GM19035 (cell line): ENCODE results near the gene PTPRN2.

Experiments used
- ATAC-seq: cut with Tn5 transposase; IDR thresholded peaks from one replicate; pipeline ENCODE4 v1.9.1; 2021; ENCODE audit not compliant: unreplicated experiment

PTPRN2 gene

DNA sequence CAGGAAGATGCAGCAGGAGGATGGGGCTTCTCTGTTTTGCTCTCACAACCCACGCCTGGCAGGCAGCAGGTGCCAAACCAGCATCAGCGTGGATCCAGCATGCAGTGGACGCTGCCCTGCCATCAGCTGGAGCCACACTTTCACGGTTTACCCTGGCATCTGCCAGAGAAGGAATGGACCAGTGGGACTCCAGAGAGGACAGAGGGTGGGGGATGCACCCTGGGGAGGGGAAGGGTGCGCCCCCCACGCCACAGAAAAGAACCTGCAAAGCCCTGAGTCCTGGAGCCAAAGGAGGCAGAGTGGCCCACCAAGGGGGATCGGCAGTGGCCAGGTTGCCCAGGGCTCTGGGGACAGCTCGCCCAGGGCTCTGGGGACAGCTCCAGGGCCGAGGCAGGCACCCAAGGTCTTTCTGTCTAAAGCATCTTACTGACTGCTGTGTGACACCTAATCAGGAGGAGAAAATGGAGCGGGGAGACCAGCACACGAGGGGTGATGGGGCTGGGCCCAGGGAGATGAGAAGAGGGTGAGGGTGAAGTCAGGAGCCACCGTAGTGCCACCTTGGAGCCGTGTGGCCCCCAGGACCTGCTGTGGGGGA lies 1025.7 kb downstream of the PTPRN2 start:
- ATAC-seq = no peak

DNA sequence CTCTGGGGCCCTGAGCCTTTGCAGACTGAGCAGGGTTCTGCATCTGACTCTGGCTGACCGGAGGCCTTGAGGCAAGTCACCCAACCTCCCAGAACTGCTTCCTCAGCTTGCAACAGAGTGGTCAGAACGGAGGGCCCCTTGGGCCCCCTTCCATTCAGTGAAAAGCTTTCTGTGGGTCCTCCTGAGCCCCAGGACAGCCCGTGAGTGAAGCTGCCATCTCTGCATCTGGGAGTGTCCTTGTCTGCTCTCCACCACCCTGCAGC lies 1026.2 kb downstream of the PTPRN2 start:
- no peak for ATAC-seq

DNA sequence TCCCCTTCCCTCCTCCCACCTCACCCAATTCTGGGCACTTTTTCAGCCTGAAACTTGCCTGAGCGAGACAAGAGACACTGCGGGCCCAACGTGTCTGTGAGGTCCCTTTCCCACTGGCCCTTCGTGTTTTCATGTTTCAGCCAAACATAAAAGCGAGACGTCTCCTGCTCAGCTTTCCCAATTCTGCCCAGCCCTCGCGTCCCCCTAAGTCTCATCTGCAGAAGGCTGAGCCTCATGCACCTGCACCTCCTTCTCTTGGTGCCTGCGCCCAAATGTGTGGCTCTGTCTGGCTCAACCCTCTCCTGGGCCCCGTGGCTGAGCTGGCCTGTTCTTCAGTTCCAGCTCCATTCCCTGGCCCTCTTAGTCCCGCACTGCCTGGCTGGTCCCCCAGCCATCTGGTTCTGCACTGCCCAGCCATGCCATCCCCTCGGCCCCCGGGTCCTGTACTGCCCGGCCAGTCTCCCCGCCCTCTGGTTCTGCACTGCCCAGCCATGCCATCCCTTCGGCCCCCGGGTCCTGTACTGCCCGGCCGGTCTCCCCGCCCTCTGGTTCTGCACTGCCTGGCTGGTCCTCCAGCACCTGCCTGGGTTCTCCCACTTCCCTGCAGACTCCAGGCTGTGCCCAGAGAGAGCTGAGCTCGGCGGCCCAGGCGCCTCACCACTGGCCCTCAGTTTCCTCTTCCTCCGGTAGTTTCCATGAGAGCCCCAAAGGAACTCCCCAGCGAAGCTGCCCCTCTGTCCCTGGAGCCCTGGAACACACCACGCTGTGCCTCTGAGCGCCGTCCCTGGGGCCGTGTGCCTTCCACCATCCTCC lies 1026.7 kb downstream of the PTPRN2 start:
- no peak for ATAC-seq

DNA sequence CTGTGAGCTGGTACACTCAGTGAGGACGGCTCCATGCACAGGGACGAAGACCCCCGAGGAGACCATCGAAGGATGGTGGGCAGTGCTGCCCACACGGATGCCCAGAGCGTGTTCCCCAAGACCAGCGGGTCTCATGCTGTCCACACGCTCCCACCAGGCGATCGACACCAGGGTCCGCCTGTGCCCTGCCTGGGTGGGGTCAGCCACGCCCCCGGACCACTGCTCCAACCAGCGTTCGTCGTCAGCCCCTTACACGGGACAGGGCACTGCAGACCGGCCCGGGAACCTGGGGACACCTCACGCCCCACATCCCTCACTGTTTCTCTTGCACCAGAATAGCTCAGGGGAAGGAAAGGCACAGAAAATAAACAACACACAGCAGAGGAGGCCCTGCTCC lies 1027.4 kb downstream of the PTPRN2 start:
- no peak for ATAC-seq

DNA sequence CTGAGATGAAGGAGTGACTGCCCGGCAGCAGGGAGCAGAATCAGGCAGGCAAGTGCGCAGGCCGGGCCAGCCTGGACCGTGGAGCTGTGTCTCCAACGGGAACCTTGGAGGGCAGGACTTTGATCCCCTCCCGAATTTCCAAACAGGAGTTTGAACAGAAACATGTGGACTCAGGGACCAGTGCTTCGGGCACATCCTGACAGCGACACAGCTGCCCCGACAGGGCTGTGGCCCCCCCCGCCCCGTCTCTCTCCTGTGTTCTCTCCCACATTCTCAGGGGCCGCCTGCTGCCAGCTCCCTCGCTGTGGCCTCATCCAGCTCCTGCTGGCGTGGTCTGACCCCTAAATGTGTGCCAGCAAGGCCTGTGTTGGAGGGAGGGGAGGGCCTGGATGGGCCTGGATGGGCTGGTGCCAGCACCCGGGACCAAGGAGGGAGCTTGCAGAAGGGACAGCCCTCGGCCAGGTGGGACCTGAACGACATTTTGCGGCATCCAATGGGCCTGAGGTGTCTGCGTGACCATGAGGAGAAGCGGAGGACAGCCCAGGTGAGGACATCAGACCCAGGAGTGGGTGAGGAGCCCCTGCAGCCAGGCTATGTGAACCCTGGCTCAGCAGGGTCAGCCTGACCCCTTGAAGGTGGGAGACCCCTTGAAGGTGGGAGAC lies 1027.9 kb downstream of the PTPRN2 start:
- no peak for ATAC-seq

DNA sequence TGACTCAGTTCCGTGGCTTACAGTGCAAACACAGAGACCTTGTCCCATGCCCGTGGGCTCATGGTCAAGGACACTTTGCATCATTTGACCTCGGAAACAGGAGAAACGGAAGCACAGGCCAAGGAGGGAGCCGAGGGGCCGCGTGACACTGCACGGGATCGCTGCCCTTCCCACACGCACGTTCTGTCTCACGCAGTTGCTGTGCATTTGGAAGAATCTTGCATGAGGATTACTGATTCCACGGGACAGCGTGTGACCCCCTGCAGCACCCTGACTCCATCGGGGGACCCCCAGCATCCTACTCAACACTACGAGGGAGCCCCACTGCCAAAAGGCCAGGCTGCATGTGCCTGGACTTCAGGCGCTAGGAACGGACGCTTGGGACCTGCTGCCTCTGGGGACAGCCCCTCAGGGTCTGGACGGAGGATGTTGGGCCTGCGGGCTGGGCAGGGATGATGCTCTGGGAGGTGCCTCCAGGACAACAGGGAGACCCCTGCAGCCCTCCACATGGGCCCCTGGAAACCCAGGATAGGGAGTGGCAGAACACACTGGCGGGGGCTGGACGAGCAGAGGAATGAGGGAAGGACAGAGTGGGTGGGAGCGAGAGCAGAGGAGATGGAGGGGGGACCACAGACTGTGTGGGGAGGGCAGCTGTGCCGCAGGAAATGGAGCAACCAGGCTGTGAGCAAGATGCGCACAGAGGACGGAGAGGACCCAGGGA lies 1028.6 kb downstream of the PTPRN2 start:
- no peak for ATAC-seq

DNA sequence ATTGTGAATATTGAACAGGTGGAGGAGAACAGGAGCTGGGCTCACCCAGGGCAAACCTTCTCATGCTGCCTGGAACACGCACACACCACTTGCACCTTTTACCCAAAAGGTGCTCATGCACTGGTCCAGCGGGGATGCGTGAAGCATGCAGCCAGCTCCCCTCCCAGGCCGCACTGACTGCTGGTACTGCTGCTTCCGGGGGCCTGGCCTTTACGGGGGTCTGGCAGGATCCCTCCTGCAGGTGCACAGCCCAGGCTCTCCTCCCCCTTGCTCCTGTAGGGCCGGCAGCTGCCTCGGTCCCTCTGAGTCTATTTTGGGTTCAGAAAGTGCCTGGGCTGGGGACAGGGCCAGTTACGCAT lies 1029.1 kb downstream of the PTPRN2 start:
- no peak for ATAC-seq

DNA sequence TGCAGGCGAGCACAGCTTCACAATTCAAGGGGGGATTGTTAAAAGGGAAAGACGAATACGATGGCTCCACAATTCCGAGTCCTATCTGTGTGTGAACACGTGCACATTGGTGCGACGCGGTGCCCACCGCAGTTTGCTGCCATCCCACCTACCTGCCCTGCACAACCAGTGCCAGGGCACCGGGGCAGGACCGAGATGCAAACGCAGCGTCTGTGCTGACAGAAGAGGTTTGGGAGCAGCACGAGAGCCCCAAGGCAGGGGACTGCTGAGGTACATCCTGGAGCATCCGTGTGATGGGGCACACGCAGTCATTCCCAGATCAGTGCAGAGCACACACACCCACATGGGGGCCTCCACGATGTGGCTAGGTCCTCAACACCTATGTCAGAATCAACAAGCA lies 1029.6 kb downstream of the PTPRN2 start:
- ATAC-seq = no peak

DNA sequence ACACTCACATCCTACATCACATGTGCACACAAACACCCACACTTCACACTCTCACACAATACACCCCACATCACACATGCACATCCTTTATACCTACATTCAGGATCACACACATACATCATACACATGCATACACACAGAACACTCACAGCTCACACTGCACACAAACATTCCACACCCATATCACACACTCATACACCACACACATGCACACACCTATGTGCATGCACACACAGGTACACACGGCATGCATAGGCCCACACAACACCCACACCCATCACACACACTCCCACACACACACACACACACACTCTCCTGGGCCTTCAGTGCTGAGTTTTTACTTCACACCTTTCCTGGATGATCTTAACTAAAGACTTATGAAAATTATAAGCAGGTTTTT lies 1030.4 kb downstream of the PTPRN2 start:
- ATAC-seq = no peak

DNA sequence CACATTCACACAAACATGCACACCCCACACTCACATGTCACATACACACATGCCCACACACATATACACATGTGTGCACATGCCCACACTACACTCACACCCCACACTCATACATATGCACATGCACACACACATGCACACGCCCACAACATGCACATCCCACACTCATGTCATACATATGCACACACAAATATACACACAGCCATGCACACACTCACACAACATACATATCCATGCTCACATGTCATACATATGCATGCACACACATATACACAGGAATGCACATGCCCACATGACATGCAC lies 1031.0 kb downstream of the PTPRN2 start:
- ATAC-seq = no peak

DNA sequence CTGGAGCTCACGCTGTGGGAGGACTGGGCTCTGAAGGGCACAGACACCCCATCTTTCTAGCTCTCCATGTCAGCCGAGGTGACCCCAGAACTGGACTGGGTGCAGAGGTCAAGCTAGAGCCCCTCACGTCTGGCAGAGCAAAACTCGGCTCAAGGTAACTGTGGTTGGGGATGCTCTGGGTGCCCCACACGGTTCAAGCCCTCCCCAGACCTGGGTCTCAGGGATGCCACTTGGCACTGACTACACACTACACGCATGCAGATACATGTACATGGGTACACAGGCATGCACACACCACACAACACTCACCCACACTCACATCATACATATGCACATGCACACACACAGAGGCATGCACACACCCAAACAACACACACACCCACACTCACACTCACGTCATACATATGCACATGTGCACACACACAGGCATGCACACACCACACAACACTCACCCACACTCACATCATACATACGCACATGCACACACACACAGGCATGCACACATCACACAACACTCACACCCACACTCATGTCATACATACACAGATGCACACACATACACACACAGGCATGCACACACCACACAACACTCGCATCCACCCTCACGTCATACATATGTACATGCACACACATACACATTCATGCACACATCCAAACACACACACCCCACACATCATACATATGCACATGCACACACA lies 1031.5 kb downstream of the PTPRN2 start:
- no peak for ATAC-seq

DNA sequence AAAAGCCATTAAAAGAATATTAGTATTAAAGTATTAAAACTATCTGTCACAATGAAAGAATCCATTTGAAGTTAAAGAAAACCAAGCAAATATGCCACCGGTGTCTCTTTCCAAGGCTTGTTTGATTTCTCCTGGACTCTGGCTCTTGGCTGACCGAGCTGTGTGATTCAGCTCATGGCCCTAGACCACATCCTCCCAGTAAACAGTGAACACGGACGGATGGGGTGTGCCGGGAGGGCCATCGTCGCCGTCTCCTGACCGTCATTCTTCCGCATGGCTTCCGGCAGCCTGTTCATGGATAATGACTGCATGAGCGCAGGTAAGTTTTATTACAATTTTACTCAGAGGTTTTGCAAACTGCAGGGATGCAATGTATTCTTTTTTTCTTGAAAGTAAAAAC lies 1032.3 kb downstream of the PTPRN2 start:
- ATAC-seq = no peak

DNA sequence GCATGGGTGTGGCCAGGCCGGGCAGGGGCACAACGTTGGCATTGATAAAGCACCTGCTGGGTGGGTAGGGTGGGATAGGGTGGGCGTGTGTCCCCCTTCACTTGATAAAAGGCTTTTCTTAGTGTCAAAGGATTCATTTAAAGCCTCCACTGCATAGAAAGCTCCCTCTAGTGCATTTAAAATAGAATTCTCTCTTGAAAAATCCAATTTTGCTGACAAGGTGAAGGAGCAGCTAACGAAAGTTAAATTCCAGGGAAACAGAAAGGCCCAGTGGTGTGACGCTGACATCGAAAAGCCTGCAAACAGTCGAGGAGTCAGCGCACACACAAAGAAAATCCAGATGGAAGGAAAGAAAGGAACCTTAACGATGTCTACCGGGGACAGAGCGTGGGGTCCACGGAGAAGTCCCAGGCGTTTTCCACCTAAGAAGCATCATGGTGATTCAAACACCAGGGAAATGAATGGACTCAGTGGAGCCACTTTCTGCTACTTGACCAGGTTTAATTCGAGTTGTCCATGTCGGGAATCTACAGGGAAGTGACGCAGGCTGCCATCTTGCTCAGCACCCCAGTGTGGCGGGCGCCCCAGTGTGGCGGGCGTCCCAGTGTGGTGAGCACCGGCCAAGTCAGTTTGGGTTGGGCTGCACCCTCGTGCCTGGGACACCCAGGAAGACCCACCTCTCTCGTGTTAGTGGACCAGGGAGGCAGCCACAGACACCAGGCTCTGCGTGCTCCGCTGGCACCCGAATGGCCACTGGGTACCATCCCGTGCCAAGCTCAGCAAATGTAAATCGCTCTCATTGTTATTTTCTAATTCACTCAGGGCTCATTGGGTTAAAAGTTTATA lies 1033.0 kb downstream of the PTPRN2 start:
- ATAC-seq = no peak

DNA sequence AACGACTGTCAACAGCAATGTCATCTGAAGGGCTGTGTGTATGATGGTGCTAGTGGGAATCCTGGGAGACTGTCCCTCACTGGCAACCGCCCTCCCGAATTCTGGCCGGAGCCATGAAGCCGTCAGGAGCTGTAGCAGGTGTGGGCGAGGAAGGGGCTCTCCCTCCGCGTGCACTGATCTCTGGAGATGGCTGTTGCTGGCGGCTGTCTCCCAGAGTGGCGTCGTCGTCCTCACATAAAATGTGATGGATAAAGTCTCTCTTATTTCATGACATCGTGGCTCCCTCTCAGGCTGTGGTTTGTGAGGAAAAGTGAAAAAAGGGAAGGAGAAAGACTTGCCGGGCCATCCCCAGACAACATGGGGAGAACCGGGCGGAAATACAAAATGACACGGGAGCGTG lies 1034.4 kb downstream of the PTPRN2 start:
- no peak for ATAC-seq

DNA sequence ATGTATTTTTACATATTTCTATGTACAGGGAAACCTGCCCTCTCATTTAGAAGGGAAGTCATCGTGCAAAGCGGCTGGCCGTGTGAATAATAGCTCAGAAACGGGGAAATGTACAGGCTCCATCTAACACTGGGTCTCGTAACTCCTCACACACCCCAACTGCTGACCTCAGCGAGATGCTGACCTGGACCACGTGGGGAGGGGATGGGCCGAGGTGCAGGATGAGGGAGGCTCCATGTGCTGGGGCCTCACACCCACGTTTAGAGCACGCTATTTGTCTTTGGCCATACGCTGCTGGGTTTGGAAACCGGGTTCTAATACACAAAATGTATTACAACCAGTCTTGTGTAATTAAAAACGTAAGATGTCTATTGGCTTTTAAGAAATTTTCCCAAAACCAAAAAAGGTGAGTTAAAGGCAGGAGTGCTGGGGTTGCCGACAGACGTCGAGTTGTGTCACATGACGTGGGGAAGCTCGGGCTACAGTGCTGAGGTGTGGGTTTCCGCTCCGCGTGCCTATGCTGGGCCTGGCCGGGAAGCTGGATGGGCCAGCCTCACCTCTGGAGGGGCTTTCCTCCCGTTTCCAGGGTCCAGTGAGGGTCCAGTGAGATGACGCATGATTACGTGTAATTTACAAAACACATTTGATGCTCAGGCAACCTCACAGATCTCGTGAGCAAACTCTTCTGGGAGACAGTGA lies 1035.2 kb downstream of the PTPRN2 start:
- ATAC-seq = no peak

DNA sequence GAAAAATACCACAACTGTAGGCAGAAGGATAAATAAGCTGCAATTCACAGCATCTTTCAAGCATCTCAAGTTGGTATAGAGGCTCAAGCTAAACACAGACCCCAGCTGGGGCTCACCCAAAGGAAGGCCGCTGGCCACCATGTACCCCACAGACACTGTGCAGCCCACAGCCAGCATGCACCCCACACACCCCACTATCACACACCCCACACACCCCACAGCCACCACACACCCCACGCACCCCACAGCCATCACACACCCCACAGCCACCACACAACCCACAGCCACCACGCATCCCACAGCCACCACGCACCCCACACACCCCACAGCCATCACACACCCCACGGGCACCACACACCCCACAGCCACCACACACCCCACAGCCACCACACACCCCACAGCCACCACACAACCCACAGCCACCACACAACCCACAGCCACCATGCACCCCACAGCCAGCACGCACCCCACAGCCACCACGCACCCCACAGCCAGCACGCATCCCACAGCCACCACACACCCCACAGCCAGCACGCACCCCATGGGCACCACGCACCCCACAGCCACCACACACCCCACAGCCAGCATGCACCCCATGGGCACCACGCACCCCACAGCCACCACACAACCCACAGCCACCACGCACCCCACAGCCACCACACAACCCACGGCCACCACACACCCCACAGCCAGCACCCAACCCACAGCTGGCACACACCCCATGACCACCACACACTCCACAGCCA lies 1036.1 kb downstream of the PTPRN2 start:
- no peak for ATAC-seq

DNA sequence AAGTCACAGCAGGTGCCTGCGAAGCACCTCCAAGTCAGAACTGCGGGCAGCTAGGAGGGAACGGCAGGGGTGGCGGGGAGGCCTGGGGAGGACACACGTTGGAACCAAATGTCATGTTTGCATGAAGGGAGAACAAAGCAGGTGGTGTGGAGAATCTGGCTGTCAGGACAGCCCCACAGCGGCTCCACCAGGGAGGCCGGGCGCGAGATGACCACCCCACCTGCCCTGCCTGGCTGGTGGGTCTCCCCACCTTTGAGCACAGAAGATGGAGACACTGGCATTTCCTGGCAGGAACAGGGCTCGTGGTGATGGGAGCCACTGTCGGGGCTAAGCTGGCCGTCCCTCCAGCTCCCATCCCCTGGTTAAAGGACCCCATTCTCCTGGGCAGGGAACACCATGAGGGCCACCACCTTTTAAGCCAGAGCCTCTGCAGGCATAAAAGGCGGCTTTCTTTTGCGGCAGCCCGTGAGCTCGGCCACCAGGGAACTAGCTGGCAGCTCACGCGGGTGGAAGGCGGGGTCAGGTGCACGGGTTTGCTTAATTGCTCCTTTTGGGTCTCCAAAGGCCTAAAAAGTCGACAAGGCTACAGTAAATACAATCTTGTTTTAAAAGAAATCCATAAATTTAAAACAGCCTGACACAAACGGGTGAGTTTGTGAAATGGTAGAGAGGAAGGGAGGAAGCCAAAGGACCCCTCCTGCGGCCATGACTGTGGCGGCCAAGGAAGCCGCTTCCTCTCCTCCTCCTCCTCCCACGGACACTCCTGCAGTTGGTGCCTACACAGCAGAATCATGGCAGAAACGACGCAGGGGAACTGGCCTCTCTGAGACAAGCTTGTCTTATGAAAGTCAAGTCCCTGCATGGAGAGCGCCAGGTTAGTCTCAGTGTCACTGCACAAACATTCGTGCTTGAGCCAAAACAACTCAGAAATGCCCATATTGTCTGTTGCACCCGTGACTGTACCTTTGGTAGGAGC lies 1037.0 kb downstream of the PTPRN2 start:
- ATAC-seq = no peak

DNA sequence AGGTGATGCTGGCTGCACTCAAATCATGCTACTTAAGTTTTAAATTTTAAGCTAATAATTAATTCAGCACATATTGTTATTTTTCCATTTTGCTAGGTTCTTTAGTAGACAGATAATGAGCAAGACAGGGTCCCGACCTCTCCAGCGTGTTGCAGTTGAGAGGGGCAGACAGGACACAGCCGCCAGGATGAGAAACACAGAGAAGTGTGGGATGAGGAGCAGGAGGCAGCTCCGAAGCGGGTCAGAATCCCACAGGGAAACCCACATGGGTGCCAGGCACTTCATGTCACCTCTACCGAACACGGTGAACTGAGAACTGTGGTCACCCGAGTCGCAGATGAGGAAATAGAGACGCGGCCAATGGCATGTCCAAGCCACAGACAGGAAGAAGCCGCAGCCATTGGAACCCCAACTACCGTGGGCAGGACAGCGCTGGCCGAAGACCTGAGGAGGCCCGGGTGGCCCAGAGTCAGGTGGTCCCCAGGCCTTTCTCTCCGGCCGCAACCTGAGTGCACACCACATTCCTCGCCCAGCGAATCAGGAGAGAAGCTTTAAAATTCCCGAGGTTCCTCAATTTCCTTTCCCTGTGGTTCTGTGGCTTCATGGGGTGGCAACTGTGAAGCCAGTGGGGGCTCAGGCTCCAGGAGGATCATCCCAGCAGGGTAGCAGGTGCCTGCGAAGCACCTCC lies 1037.9 kb downstream of the PTPRN2 start:
- ATAC-seq = no peak
